ENCODE data around the gene F2RL2.

- TF ChIP-seq, protein P1, sequence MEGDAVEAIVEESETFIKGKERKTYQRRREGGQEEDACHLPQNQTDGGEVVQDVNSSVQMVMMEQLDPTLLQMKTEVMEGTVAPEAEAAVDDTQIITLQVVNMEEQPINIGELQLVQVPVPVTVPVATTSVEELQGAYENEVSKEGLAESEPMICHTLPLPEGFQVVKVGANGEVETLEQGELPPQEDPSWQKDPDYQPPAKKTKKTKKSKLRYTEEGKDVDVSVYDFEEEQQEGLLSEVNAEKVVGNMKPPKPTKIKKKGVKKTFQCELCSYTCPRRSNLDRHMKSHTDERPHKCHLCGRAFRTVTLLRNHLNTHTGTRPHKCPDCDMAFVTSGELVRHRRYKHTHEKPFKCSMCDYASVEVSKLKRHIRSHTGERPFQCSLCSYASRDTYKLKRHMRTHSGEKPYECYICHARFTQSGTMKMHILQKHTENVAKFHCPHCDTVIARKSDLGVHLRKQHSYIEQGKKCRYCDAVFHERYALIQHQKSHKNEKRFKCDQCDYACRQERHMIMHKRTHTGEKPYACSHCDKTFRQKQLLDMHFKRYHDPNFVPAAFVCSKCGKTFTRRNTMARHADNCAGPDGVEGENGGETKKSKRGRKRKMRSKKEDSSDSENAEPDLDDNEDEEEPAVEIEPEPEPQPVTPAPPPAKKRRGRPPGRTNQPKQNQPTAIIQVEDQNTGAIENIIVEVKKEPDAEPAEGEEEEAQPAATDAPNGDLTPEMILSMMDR (conservative IDR thresholded peaks at IDR 0.05; ENCODE audit: low read depth, low read length): no peak
- no peak for TF ChIP-seq EZH2 (IDR thresholded peaks at IDR 0.05; ENCODE audit: low read length, unreplicated experiment)
These were observed 14.4 kb downstream of the F2RL2 start for GRCh38 chr5:76608833-76609232.
